Ishikawa (cell line): ENCODE data around the gene NSUN4.
A peak's percentile ranks its signal among the peaks of the same experiment; 100 is the strongest.

ENCODE experiments used
- CEBPB ChIP-seq: IDR thresholded peaks from 2 replicates; pipeline ENCODE4 v1.6.1; 2012
- CREB1 ChIP-seq: IDR thresholded peaks from 2 replicates; pipeline ENCODE4 v1.6.1; 2012; ENCODE audit warnings: low read depth
- EGR1 ChIP-seq: IDR thresholded peaks from 2 replicates; pipeline ENCODE4 v1.6.1; 2012
- EP300 ChIP-seq: IDR thresholded peaks from 2 replicates; pipeline ENCODE4 v1.6.1; 2012; ENCODE audit warnings: borderline replicate concordance
- FOXM1 ChIP-seq: IDR thresholded peaks from 2 replicates; pipeline ENCODE4 v1.6.1; 2012; ENCODE audit warnings: low read depth, borderline replicate concordance
- NFIC ChIP-seq: IDR thresholded peaks from 2 replicates; pipeline ENCODE4 v1.6.1; 2012
- RAD21 ChIP-seq: IDR thresholded peaks from 2 replicates; pipeline ENCODE4 v1.6.1; 2012; ENCODE audit warnings: low read depth
- REST ChIP-seq: IDR thresholded peaks from 2 replicates; pipeline ENCODE4 v1.6.1; 2012; ENCODE audit warnings: low read depth, mild to moderate bottlenecking
- TAF1 ChIP-seq: IDR thresholded peaks from 2 replicates; pipeline ENCODE4 v1.6.1; 2012; ENCODE audit warnings: low read depth, mild to moderate bottlenecking
- TCF12 ChIP-seq: IDR thresholded peaks from 2 replicates; pipeline ENCODE4 v1.6.1; 2012; ENCODE audit warnings: low read depth
- TEAD4 ChIP-seq: IDR thresholded peaks from 2 replicates; pipeline ENCODE4 v1.6.1; 2012
- YY1 ChIP-seq: IDR thresholded peaks from 2 replicates; pipeline ENCODE4 v1.6.1; 2012; ENCODE audit warnings: low read depth
- ZBTB7A ChIP-seq: IDR thresholded peaks from 2 replicates; pipeline ENCODE4 v1.6.1; 2012; ENCODE audit warnings: low read depth
- TF ChIP-seq, protein P1 (sequence below): IDR thresholded peaks from 2 replicates; pipeline ENCODE4 v1.6.1; 2012
- TF ChIP-seq, protein P2 (sequence below): IDR thresholded peaks from 2 replicates; pipeline ENCODE4 v1.6.1; 2012

The NSUN4 gene

DNA sequence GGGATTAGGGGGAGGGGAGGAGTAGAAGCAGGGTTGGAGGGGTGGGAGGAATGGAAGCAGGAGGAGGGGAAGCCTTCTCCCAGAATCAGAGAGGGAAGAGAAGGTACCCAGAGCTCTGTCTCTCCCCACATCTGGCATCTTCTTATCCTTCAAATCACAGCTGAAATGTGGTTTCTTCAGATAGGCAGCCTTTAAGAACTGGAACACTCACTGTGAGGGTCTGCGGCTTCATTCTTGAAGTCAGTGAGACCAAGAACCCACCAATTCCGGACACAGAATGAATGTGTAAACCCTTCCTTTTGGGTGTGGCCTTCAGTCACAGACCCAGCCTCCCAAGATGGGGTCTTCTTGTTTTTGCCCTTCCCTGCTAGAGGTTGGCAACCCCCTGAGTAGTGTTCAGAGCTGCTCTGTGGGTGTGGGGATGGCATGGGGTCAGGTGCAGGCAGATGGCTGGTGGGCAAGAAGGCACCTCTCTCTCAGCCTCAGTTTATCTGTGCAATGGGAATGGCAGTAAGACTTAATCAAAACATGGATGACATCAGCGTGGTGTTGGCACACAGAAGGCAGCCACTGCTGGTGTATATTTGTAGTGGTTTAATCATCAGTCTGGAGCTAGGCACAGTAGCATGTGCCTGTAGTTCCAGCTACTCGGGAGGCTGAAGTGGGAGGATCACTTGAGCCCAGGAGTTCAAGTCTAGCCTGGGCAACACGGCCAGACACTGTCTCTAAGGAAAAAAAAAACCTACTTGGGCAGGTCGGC lies 60.7 kb downstream of the NSUN4 start:
- TF ChIP-seq ZBTB7A = no peak
- no peak for TF ChIP-seq CEBPB
- TF ChIP-seq EP300 = no peak
- no peak for TF ChIP-seq YY1
- no peak for TF ChIP-seq TCF12
- no peak for TF ChIP-seq RAD21
- TF ChIP-seq REST = no peak
- TF ChIP-seq TEAD4 = no peak
- no peak for TF ChIP-seq NFIC
- no peak for TF ChIP-seq TAF1
- no peak for TF ChIP-seq FOXM1
- TF ChIP-seq CREB1 = no peak
- no peak for TF ChIP-seq EGR1
- TF ChIP-seq, protein P1, sequence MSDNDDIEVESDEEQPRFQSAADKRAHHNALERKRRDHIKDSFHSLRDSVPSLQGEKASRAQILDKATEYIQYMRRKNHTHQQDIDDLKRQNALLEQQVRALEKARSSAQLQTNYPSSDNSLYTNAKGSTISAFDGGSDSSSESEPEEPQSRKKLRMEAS = no peak
- TF ChIP-seq, protein P2, sequence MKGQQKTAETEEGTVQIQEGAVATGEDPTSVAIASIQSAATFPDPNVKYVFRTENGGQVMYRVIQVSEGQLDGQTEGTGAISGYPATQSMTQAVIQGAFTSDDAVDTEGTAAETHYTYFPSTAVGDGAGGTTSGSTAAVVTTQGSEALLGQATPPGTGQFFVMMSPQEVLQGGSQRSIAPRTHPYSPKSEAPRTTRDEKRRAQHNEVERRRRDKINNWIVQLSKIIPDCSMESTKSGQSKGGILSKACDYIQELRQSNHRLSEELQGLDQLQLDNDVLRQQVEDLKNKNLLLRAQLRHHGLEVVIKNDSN = no peak

GRCh38 chr1:46401964-46402626 lies 61.5 kb downstream of the NSUN4 start:
- TF ChIP-seq RAD21 (no peak; the same call in 1 of the 2 replicates), CEBPB (peak; percentile 69), FOXM1 (no peak), ZBTB7A (0 out of 2 replicates have a peak, but pooled peaks have one; percentile 56), CREB1 (no peak), REST (no peak), YY1 (peak; percentile 81), EGR1 (no peak), TCF12 (peak; percentile 69), TAF1 (peak; percentile 30; the same call in 1 of the 2 replicates), EP300 (peak; percentile 47; the same call in 1 of the 2 replicates), NFIC (peak; percentile 92), TEAD4 (no peak; the same call in 1 of the 2 replicates)
- TF ChIP-seq, protein P1 = peak; percentile 97
- TF ChIP-seq, protein P2 = peak; percentile 33

DNA sequence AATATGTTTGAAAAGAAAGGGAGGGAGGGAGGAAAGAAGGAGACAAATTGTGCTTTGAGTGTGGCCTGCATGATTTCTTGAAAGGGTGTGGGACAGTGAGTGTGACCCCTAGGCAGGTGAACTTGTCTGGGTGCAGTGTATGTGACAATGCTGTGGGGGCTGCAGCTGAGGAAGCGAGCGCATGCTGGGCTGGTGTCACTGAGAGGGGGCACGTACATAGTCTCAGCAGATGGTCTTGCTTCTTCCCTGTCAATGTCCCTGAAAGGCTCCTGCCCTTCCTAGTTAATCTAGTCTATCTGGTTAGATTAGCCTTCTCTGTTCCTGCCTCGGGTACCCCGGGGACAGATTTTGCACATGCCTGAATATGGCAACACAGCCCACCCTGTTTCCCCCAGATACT lies 63.3 kb downstream of the NSUN4 start:
- TF ChIP-seq RAD21 = no peak

DNA sequence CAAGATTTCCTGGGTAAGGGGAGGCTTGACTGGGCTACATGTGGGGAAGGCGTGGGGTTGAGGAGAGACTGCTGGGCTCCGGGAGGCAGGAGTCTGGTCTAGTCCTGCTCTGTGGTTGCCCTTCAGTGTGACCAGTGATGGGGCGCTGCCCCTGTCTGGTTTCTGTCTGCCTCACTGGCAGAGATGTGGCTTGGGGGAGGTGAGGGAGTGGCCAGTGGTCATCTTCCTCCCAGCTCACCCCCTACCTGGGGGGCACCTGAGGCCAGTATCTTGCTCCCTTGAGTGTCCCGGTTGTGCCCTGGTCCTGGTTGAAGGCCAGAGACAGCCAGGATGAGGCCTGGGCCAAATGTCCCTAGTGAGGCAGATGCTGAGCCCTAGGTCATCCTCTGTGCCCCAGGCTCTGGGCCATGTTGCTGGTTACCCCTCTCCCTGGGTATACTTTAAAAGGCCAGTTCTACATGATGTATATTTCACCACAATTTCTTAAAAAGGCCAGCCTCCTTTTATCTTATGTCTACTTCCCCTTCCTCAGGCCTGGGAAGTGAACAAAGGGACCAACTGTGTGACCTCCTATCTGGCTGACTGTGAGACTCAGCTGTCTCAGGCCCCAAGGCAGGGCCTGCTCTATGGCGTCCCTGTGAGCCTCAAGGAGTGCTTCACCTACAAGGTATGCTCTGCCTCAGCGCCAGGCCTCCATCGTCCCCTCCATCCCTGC lies 64.0 kb downstream of the NSUN4 start:
- TF ChIP-seq, protein P1 = no peak
- TF ChIP-seq CREB1 (no peak), TAF1 (no peak), TCF12 (no peak), NFIC (no peak), REST (no peak), FOXM1 (no peak), EP300 (no peak), EGR1 (no peak), YY1 (no peak), CEBPB (no peak), RAD21 (no peak), TEAD4 (no peak), ZBTB7A (no peak)
- TF ChIP-seq, protein P2 = no peak
